Neural cell (in vitro differentiated cells): ENCODE results near the gene LRRC8E.

Experiments used
- EP300 ChIP-seq: fragments of 450-650 bp; conservative IDR thresholded peaks from 2 replicates; pipeline ENCODE4 v1.6.1; 2014; ENCODE audit warnings: antibody characterized with exemption, mild to moderate bottlenecking, moderate library complexity; ENCODE audit not compliant: poor library complexity, severe bottlenecking
- EZH2 ChIP-seq: fragments of 200-600, 300-800 bp; shearing (Covaris generic), sonication (generic); IDR thresholded peaks from 2 replicates; pipeline ENCODE4 v1.6.1; 2014; ENCODE audit warnings: antibody characterized with exemption, low read length, borderline replicate concordance, mild to moderate bottlenecking; ENCODE audit not compliant: insufficient read depth, poor library complexity, severe bottlenecking
- MXI1 ChIP-seq: fragments of 450-650 bp; conservative IDR thresholded peaks from 2 replicates; pipeline ENCODE4 v1.6.1; 2014; ENCODE audit warnings: antibody characterized with exemption, mild to moderate bottlenecking; ENCODE audit not compliant: poor library complexity, severe bottlenecking
- POLR2AphosphoS5 ChIP-seq: IDR thresholded peaks from 2 replicates; pipeline ENCODE4 v1.6.1; 2012
- SMC3 ChIP-seq: fragments of 450-650 bp; conservative IDR thresholded peaks from 2 replicates; pipeline ENCODE4 v1.6.1; 2014; ENCODE audit warnings: antibody characterized with exemption, mild to moderate bottlenecking, moderate library complexity; ENCODE audit not compliant: poor library complexity
- TAF1 ChIP-seq: IDR thresholded peaks from 2 replicates; pipeline ENCODE4 v1.6.1; 2012; ENCODE audit warnings: low read depth
- TF ChIP-seq, protein P1 (sequence below): fragments of 450-650 bp; IDR thresholded peaks from 2 replicates; pipeline ENCODE4 v1.5.1; 2014; ENCODE audit warnings: antibody characterized with exemption, mild to moderate bottlenecking, moderate library complexity; ENCODE audit not compliant: poor library complexity, severe bottlenecking
- TF ChIP-seq, protein P2 (sequence below): IDR thresholded peaks from 2 replicates; pipeline ENCODE4 v1.6.1; 2012; ENCODE audit warnings: borderline replicate concordance

DNA sequence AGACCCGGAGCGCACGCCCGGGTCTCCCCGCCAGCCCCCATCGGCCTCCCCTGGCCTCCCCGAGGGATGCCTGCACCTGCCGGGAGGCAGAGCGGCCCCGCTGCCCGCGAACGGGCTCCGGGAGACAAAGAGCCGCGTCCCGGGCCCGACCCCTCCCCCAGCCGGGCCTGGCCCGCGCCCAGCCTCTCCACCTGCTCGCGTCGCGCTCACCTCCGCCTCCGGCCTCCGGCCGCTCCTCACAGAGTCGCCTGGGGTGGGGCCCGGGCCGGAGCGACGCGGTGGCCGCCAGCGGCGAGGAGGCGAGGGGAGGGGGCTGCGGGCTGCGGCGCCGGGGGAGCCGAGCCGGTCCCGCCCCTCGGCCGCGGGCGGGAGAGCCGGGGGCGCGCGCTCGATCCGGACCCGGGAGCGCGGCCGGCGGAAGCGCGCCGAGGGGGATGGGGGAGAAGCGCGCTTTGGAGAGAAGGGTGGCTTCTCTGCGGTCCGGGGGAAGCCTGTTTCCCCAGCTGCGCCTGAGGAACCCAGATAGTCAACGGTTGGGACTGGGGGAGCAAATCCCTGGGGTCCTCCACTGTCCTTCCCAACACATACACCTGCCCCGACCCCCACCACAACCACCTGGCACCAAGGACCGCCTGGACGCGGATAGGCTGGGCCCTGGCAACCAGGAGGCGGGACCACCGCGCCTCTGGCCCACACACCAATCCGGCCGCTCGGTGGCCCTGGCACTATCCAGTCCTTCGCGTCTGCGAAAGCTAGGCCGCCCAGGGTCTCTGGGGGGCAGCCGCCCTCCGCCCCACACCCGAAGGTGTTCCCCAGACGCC lies 14.0 kb upstream of the LRRC8E start, which contains the start of gene PRR36:
- TF ChIP-seq EZH2 (no peak), SMC3 (peak; percentile 27), EP300 (peak; percentile 61), TAF1 (no peak), POLR2AphosphoS5 (peak; percentile 72), MXI1 (peak; percentile 44)
- TF ChIP-seq, protein P1, sequence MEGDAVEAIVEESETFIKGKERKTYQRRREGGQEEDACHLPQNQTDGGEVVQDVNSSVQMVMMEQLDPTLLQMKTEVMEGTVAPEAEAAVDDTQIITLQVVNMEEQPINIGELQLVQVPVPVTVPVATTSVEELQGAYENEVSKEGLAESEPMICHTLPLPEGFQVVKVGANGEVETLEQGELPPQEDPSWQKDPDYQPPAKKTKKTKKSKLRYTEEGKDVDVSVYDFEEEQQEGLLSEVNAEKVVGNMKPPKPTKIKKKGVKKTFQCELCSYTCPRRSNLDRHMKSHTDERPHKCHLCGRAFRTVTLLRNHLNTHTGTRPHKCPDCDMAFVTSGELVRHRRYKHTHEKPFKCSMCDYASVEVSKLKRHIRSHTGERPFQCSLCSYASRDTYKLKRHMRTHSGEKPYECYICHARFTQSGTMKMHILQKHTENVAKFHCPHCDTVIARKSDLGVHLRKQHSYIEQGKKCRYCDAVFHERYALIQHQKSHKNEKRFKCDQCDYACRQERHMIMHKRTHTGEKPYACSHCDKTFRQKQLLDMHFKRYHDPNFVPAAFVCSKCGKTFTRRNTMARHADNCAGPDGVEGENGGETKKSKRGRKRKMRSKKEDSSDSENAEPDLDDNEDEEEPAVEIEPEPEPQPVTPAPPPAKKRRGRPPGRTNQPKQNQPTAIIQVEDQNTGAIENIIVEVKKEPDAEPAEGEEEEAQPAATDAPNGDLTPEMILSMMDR = peak; percentile 49
- TF ChIP-seq, protein P2, sequence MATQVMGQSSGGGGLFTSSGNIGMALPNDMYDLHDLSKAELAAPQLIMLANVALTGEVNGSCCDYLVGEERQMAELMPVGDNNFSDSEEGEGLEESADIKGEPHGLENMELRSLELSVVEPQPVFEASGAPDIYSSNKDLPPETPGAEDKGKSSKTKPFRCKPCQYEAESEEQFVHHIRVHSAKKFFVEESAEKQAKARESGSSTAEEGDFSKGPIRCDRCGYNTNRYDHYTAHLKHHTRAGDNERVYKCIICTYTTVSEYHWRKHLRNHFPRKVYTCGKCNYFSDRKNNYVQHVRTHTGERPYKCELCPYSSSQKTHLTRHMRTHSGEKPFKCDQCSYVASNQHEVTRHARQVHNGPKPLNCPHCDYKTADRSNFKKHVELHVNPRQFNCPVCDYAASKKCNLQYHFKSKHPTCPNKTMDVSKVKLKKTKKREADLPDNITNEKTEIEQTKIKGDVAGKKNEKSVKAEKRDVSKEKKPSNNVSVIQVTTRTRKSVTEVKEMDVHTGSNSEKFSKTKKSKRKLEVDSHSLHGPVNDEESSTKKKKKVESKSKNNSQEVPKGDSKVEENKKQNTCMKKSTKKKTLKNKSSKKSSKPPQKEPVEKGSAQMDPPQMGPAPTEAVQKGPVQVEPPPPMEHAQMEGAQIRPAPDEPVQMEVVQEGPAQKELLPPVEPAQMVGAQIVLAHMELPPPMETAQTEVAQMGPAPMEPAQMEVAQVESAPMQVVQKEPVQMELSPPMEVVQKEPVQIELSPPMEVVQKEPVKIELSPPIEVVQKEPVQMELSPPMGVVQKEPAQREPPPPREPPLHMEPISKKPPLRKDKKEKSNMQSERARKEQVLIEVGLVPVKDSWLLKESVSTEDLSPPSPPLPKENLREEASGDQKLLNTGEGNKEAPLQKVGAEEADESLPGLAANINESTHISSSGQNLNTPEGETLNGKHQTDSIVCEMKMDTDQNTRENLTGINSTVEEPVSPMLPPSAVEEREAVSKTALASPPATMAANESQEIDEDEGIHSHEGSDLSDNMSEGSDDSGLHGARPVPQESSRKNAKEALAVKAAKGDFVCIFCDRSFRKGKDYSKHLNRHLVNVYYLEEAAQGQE = peak; percentile 61
